Measurements from ENCODE around the gene HASPIN. TPM values are rescaled to one million over a fixed set of nuclear protein-coding genes. Genes with fewer than 3 reads are reported as not detected.

Gene HASPIN
- polyA plus RNA-seq, 2 donors = 0.41 to 1.3 TPM

- H3K27ac ChIP-seq (ENCODE audit: low read depth in 2 of 2, low read length in 1 of 2) = peak overlapping the region in 1 of 2 donors; percentile 28
- peaks cover 0 to 2% of the 10 kb centered on the region in 2 donors for H3K9me3 ChIP-seq (ENCODE audit: control insufficient read depth in 2 of 2, insufficient read depth in 1 of 2, low read depth in 1 of 2, low read length in 1 of 2)
- H3K36me3 ChIP-seq (ENCODE audit: control insufficient read depth in 2 of 2, insufficient read depth in 2 of 2, low read length in 1 of 2) = no peaks in the 10 kb centered on the region
- no peaks in the 10 kb centered on the region for H3K27me3 ChIP-seq (ENCODE audit: control insufficient read depth in 1 of 2, insufficient read depth in 2 of 2, low read length in 2 of 2)
- WGBS, 2 donors = 64 to 71% methylated on average over 8 of the region's 8 CpGs
- no peak overlapping the region for H3K4me3 ChIP-seq (ENCODE audit: low read depth in 1 of 2, low read length in 2 of 2)
- peaks cover 0 to 2% of the 10 kb centered on the region in 2 donors for H3K4me1 ChIP-seq (ENCODE audit: control insufficient read depth in 2 of 2, insufficient read depth in 2 of 2, low read length in 1 of 2)
Observed at GRCh38 chr17:3768769-3769168, 45.1 kb downstream of the HASPIN start.

GRCh38 chr17:3770466-3770865 lies 46.8 kb downstream of the HASPIN start:
- H3K9me3 ChIP-seq (ENCODE audit: control insufficient read depth in 2 of 2, insufficient read depth in 1 of 2, low read depth in 1 of 2, low read length in 1 of 2) = peaks cover 0 to 2% of the 10 kb centered on the region in 2 donors
- H3K27me3 ChIP-seq (ENCODE audit: control insufficient read depth in 1 of 2, insufficient read depth in 2 of 2, low read length in 2 of 2) = no peaks in the 10 kb centered on the region
- no peaks in the 10 kb centered on the region for H3K36me3 ChIP-seq (ENCODE audit: control insufficient read depth in 2 of 2, insufficient read depth in 2 of 2, low read length in 1 of 2)
- WGBS, 2 donors = 61 to 65% methylated on average over 8 of the region's 8 CpGs
- peaks cover 0 to 2% of the 10 kb centered on the region in 2 donors for H3K4me1 ChIP-seq (ENCODE audit: control insufficient read depth in 2 of 2, insufficient read depth in 2 of 2, low read length in 1 of 2)
- no peak overlapping the region for H3K4me3 ChIP-seq (ENCODE audit: low read depth in 1 of 2, low read length in 2 of 2)
- no peak overlapping the region for H3K27ac ChIP-seq (ENCODE audit: low read depth in 2 of 2, low read length in 1 of 2)

GRCh38 chr17:3771140-3771539 lies 47.4 kb downstream of the HASPIN start:
- H3K9me3 ChIP-seq (ENCODE audit: control insufficient read depth in 2 of 2, insufficient read depth in 1 of 2, low read depth in 1 of 2, low read length in 1 of 2) = peaks cover 0 to 2% of the 10 kb centered on the region in 2 donors
- peaks cover 0 to 2% of the 10 kb centered on the region in 2 donors for H3K4me1 ChIP-seq (ENCODE audit: control insufficient read depth in 2 of 2, insufficient read depth in 2 of 2, low read length in 1 of 2)
- 42 to 63% methylated on average over 16 of the region's 16 CpGs for WGBS, 2 donors
- H3K27ac ChIP-seq (ENCODE audit: low read depth in 2 of 2, low read length in 1 of 2) = no peak overlapping the region
- H3K4me3 ChIP-seq (ENCODE audit: low read depth in 1 of 2, low read length in 2 of 2) = no peak overlapping the region
- no peaks in the 10 kb centered on the region for H3K27me3 ChIP-seq (ENCODE audit: control insufficient read depth in 1 of 2, insufficient read depth in 2 of 2, low read length in 2 of 2)
- H3K36me3 ChIP-seq (ENCODE audit: control insufficient read depth in 2 of 2, insufficient read depth in 2 of 2, low read length in 1 of 2) = no peaks in the 10 kb centered on the region

GRCh38 chr17:3772764-3773163 lies 49.1 kb downstream of the HASPIN start:
- H3K4me3 ChIP-seq (ENCODE audit: low read depth in 1 of 2, low read length in 2 of 2) = no peak overlapping the region
- no peaks in the 10 kb centered on the region for H3K36me3 ChIP-seq (ENCODE audit: control insufficient read depth in 2 of 2, insufficient read depth in 2 of 2, low read length in 1 of 2)
- peaks cover 0 to 2% of the 10 kb centered on the region in 2 donors for H3K4me1 ChIP-seq (ENCODE audit: control insufficient read depth in 2 of 2, insufficient read depth in 2 of 2, low read length in 1 of 2)
- no peaks in the 10 kb centered on the region for H3K27me3 ChIP-seq (ENCODE audit: control insufficient read depth in 1 of 2, insufficient read depth in 2 of 2, low read length in 2 of 2)
- H3K27ac ChIP-seq (ENCODE audit: low read depth in 2 of 2, low read length in 1 of 2) = no peak overlapping the region
- WGBS, 2 donors = 72 to 76% methylated on average over 12 of the region's 12 CpGs
- H3K9me3 ChIP-seq (ENCODE audit: control insufficient read depth in 2 of 2, insufficient read depth in 1 of 2, low read depth in 1 of 2, low read length in 1 of 2) = peaks cover 0 to 2% of the 10 kb centered on the region in 2 donors

GRCh38 chr17:3773511-3773910 lies 49.8 kb downstream of the HASPIN start:
- Histone ChIP-seq H3K4me3 (ENCODE audit: low read depth in 1 of 2, low read length in 2 of 2) (no peak overlapping the region), H3K4me1 (ENCODE audit: control insufficient read depth in 2 of 2, insufficient read depth in 2 of 2, low read length in 1 of 2) (no peaks in the 10 kb centered on the region), H3K27ac (ENCODE audit: low read depth in 2 of 2, low read length in 1 of 2) (no peak overlapping the region), H3K36me3 (ENCODE audit: control insufficient read depth in 2 of 2, insufficient read depth in 2 of 2, low read length in 1 of 2) (no peaks in the 10 kb centered on the region), H3K27me3 (ENCODE audit: control insufficient read depth in 1 of 2, insufficient read depth in 2 of 2, low read length in 2 of 2) (no peaks in the 10 kb centered on the region), H3K9me3 (ENCODE audit: control insufficient read depth in 2 of 2, insufficient read depth in 1 of 2, low read depth in 1 of 2, low read length in 1 of 2) (peaks cover 0 to 2% of the 10 kb centered on the region in 2 donors)
- WGBS, 2 donors = 66 to 76% methylated on average over 5 of the region's 5 CpGs

GRCh38 chr17:3773966-3774365 lies 50.3 kb downstream of the HASPIN start:
- no peak overlapping the region for H3K27ac ChIP-seq (ENCODE audit: low read depth in 2 of 2, low read length in 1 of 2)

More at GRCh38 chr17:3773966-3774365, 50.3 kb downstream of the HASPIN start:
- no peaks in the 10 kb centered on the region for H3K4me1 ChIP-seq (ENCODE audit: control insufficient read depth in 2 of 2, insufficient read depth in 2 of 2, low read length in 1 of 2)
- H3K27me3 ChIP-seq (ENCODE audit: control insufficient read depth in 1 of 2, insufficient read depth in 2 of 2, low read length in 2 of 2) = no peaks in the 10 kb centered on the region
- H3K36me3 ChIP-seq (ENCODE audit: control insufficient read depth in 2 of 2, insufficient read depth in 2 of 2, low read length in 1 of 2) = no peaks in the 10 kb centered on the region
- 95 to 96% methylated on average over 3 of the region's 3 CpGs for WGBS, 2 donors
- H3K4me3 ChIP-seq (ENCODE audit: low read depth in 1 of 2, low read length in 2 of 2) = no peak overlapping the region
- peaks cover 0 to 2% of the 10 kb centered on the region in 2 donors for H3K9me3 ChIP-seq (ENCODE audit: control insufficient read depth in 2 of 2, insufficient read depth in 1 of 2, low read depth in 1 of 2, low read length in 1 of 2)

Other genes starting within 250 kb of the HASPIN start
- under 1 TPM; 0.38 to 0.61 TPM for gene ASPA, start 247.9 kb upstream of the HASPIN start, polyA plus RNA-seq
- under 1 TPM; 0.16 to 0.83 TPM for gene TRPV3, start 166.1 kb upstream of the HASPIN start, polyA plus RNA-seq
- gene TRPV1, start 114.5 kb upstream of the HASPIN start, polyA plus RNA-seq = 1 to 10 TPM; 1.3 to 4.7 TPM
- 1 to 10 TPM; 7.2 to 8.5 TPM for gene SHPK, start 87.7 kb upstream of the HASPIN start, polyA plus RNA-seq
- gene CTNS, start 87.1 kb upstream of the HASPIN start, polyA plus RNA-seq = 1 to 10 TPM; 3.6 to 4.1 TPM
- 100 to 1,000 TPM; 158 to 248 TPM for gene TAX1BP3, start 55.3 kb upstream of the HASPIN start, polyA plus RNA-seq
- gene EMC6, start 55.1 kb upstream of the HASPIN start, polyA plus RNA-seq = 10 to 100 TPM; 50.6 to 73.3 TPM
- gene P2RX5, start 27.7 kb upstream of the HASPIN start, polyA plus RNA-seq = 1 to 10 TPM in 1 of 2 donors, under 1 TPM in 1; 0.36 to 1.8 TPM
- 10 to 100 TPM; 26.8 to 33.7 TPM for gene ITGAE, start 77.3 kb downstream of the HASPIN start, polyA plus RNA-seq
- 10 to 100 TPM; 17.1 to 18.9 TPM for gene NCBP3, start 122.3 kb downstream of the HASPIN start, polyA plus RNA-seq
- gene CAMKK1, start 169.2 kb downstream of the HASPIN start, polyA plus RNA-seq = 1 to 10 TPM; 4.9 to 5.3 TPM
- gene P2RX1, start 192.6 kb downstream of the HASPIN start, polyA plus RNA-seq = 1 to 10 TPM; 5.9 to 7.1 TPM
- 1 to 10 TPM; 5.8 to 7.8 TPM for gene ATP2A3, start 240.5 kb downstream of the HASPIN start, polyA plus RNA-seq

All from esophagus (tissue), 2 donors.